ENCODE data around the gene NHS.
A peak's percentile ranks its signal among the peaks of the same experiment; 100 is the strongest.
"Not testable (repeated sequence)": the region's sequence is repeated elsewhere in the genome, so short reads cannot be mapped to it uniquely, and the experiment has no call there.

NHS gene

GRCh38 chrX:17499512-17499911 is 124.5 kb downstream of the NHS start:
- DNase-seq, result no peak

DNA sequence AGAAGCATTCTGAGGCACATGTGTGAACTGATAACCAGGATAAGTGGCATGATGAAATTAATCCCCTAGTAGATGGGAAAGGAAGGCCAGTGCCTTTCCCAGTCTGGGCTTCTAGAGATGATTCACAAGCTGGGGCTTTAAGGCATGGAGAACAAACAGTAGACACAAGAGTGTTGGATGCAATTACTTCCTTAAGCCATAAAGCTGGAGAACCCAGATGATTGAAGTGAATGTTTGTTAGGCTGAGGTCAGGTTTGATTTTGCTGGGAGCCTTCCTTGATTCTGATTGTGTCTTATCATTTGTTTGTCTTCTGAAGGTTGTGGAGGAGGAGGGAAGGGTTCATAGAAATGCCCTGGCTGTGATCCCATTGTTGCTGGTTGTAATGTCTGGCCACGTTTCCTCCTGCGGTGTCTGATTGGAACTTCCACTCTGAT is 125.2 kb downstream of the NHS start:
- DNase-seq, result peak; percentile 63

GRCh38 chrX:17501746-17502145 is 126.7 kb downstream of the NHS start:
- DNase-seq, result no peak

DNA sequence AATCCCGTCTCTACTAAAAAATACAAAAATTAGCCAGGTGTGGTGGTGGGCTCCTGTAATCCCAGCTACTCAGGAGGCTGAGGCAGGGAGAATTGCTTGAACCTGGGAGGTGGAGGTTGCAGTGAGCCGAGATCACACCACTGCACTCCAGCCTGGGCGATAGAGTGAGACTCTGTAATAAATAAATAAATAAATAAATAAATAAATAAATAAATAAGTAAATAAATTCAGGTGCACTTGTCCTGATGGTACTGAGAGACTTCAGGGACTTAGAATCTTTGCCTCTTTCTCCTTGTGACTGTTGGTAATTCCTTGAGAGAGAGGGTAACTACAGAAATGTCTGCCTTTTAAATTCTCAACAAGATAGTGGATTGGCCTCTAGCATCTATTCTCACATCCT is 131.4 kb downstream of the NHS start:
- DNase-seq, result not testable (repeated sequence)

GRCh38 chrX:17511556-17511955 is 136.6 kb downstream of the NHS start:
- peak; percentile 48 for DNase-seq

DNA sequence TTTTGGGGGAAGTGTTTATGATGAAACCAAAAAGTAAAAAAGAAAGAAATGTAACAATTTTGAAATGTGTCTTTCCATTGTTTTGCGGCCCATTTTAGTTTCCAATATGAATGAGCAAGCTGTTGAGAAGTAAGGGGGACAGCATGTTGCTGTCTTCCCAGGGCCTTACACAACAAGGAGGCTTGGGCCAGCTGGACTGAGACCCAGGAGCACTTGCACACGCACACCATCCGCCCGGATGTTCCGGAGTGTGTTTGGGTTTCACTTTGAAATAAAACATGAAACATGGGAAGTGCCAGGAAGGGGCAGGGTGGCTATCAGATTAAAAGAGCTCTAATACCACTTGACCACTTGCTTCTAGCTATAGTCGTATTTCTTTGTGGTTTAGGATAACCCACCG is 144.4 kb downstream of the NHS start:
- DNase-seq, result no peak

DNA sequence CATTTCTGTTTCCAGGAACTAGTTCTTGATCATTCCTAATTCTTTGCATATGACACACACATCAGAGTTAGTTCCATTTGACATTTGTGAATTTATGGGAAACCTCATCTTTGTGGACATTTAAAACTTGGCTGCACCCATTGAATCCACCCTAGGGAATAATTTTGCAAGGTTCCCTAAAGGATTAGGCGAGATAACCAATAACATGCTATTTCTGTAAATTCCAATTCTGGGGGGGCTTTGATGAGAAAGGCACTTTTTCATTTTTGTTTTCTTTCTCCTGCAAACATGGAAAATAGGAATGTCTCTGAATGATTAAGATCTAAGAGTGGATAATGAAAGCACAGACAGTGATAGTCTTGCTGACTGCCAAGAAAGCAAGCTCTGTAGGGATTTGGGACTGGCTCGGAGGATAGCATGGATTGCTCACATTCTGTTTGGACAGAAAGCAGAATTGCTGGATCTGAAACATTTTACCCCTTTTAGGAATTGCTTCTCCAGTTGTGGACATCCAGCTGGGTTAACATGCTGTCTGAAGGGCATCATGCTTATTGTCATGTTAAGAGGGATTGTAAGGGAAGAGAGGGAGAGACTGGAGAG is 145.1 kb downstream of the NHS start:
- DNase-seq, result peak; percentile 60

GRCh38 chrX:17521871-17522693 is 147.1 kb downstream of the NHS start:
- DNase-seq, result peak; percentile 43

DNA sequence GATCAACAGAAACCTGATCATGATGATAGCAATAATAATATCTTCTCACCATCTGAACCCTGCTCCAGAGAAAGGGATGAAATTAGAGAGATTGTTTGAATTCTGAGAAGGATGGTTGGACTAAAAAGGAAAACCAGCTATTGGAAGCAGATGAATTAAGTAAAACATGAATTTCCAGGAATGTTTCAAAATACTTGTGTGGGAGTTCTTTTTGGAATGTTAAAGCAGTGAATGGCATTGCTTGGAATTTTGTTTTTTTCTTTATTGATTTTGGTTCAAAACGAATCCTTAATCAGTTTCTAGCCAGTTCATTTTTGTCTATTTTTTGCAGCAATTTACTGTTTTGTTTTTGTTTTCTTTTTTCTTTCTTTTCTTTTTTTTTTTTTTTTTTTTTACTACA is 150.3 kb downstream of the NHS start:
- DNase-seq, result peak; percentile 39

DNA sequence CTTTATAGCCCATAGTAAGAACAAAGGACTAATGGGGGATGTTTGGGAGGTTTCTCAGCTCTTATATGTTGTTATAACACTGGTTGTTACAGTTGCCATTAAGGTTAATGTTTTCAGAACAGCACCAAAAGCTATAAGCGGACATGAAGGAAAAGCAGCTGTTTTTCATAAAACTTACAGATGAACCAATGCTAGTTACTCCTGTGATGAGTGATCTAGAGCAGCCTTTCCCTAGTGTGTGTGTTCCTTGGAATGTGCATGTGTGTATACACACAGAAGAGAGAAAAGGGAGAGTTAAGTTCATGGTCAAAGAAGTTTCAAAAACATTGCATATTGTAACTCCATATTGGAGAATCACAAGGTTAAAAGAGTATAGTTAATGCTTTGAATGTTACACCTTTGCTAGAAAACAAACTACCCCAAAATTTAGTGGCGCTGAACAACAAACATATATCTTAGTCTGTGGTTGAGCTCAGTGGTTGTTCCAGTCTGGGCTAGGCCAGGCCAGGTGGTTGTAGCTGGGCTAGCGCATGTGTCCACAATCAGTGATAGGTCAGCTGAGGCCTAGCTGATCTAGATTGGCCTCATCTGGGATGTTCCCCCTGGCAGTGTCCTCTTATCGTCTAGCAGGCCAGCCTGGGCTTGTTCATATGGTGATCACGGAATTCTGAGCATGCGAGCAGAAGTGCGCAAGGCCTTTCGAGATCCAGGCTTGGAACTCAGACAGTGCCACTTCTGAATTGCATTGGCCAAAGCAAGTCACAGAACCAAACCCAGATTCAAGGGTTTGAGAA is 151.0 kb downstream of the NHS start:
- DNase-seq, result peak; percentile 77

DNA sequence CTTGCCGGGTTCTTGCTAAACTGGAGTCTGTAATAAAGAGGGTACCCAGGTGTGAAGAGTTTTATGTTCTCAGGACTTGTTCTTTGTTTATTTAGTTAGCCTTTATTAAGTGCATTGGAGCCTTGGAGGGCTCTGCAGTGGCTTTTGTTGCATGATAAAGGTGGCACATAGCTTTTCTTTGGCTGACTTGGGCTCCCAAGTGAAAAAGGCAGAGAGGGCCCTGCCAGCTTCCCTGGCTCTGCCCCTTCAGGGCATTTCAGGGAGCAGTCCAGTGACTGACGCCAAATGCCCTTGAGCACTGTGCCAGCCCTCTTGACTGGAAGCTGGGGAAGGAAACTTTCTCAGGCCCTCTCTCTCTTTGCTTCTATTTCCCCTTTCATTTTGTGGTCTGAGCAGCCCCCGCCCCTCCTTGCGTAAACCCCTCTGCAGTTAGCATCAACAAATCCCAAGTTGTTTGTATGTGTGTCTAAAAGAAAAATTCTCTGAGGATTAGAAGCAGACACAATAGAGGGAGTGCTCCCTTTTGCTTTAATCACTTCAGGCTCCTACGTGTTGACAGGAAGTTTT is 152.2 kb downstream of the NHS start:
- no peak for DNase-seq

DNA sequence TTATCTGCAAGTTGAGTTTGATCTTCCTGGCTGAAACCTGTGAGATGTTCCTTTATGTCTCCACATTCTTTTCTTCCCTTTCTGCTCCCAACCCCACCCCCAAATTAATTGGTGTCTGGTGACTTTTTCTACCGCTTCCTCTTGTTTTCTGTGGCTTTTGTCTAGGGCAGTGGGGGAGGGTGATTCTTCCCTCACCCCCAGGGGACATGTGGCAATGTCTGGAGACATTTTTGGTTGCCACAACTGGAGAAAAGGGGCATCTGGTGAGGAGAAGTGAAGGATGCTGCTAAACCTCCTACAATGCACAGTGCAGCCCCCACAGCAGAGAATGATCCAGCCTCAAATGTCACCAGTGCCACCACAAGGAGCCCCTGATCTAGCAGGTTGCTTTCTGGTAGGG is 152.9 kb downstream of the NHS start:
- no peak for DNase-seq

DNA sequence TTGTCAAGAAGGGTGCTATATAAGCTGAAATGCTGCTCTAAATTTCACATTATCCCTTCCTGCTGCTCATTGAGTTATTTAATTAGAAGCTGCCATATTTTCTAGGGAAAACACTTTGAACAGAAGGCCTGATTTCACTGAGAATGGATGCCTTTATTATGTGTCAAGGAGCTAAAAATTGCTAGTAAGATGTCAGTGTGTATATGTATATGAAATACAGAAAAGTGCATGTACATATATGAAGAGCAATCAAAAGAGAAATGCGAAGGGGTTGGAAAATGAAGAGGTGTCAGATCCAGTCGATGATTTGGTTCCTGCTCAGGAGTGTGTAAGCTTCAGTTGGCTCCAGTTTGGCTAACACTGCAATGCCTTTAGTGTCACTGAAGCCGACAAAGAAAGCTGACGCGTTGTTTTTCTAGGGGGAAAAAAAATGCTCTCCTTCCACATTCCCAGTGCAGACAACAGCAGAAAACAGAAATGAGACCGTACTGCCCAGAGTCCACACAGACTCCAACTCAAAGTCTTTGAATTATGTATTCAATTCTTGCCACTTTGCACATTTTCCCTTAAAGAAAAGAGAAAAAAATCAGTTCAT is 154.2 kb downstream of the NHS start:
- DNase-seq, result no peak

- DNase-seq, result no peak
Observed at GRCh38 chrX:17531500-17531899, 156.5 kb downstream of the NHS start.

DNA sequence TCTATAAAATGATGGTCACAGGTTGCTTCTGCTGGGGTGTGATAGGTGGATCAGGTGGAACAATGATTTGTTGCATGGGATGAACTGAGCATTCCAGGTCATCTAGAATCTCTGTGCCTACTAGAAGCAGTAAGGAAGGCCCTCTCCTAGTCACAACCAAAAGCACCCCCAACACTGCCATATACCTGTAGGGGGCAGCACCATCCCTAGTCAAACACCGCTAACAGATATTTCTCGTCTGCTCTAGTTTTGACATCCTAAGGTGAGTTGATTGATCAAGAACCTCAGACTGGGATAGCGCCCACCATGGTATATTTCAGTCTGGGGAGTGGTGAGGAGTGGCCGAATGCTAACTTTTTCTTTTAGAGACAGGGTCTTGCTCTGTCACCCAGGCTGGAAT is 160.2 kb downstream of the NHS start:
- DNase-seq, result no peak

- DNase-seq, result no peak
Observed at GRCh38 chrX:17537723-17538243, 162.8 kb downstream of the NHS start.

DNA sequence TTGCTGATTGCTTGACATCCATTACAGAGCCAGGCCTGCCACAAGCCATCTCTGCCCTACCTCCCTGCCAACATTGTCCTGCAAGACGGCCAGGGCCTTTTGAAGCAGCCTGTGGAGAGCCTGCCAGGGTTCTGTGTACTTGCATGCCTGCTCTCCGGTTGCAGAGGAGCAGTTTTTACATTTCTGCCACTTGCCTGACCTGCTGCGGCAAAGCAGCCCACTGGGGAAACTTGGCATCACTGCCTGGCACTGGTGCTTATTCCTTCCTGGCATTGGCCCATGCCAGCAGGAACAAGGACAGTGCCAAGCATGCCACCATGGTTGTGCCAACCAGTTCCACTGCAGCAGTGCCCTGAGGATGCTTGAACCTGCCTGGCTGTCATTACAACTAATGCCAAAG is 167.1 kb downstream of the NHS start:
- no peak for DNase-seq

- no peak for DNase-seq
Observed at GRCh38 chrX:17544821-17545220, 169.8 kb downstream of the NHS start.

- no peak for DNase-seq
Observed at GRCh38 chrX:17546356-17546755, 171.4 kb downstream of the NHS start.

DNA sequence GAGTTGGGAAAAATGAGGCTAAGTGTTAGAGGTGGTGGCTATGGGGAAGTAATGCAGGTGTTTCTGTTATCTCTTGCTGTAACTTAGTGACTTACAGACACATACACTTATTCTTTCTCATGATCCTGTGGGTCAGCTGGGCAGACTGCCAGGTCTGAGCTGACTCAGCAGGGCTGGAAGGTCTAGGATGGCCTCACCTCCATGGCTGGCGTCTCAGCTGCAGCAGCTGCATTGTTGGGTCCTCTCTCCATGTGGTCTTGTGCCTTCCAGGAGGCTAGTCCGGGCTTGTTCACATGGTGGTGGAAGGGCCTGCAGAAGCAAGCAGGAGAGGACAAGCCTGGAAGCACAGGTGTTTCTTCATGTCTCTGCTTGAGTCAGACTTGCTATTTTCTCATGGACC is 172.7 kb downstream of the NHS start:
- DNase-seq, result peak; percentile 60

DNA sequence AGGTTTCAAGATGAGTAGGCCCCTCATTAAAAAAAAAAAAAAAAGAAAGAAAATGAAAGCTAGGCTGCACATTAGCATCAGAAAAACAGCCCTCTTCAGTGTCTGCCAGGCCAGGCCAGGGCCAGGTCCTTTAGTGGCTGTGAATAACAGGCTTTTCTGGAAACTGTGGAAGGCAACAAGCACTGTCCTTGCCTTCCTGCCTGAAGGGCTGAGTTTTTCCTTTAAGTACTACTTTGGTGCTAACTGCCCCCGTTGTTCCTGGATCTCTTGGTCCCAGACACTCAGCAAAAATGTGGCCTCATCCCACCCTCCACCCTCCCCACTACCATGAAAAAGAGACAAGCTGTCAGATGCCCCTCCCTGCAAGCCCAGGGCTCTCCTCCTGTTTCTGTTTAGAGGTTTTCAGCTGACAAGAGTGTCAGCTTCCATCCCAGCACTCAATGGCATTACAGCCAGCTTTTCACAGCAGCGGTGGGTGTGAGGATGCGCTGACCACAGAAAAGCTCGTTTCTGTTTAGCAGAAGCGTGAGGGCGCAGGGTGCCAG is 174.2 kb downstream of the NHS start:
- DNase-seq, result no peak

DNA sequence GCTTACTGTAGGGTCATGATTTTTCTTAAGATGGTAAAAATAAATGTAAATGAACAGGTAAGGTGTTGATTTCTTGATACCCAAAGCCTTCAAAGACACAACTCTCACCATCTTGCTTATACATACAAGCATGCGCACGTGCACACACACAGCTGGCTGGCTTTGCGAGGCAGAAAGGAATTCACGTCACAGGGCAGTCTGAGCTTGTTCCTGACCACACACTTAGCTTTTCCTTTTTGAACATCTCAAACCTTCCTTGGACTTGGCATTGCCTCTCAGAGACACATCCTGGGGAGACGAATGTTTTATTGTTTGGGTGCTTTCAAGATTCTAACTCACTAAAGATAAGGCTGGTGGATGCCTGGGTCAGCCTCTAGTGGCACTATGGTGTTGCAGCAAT is 175.0 kb downstream of the NHS start:
- DNase-seq, result no peak
